ENCODE results near the gene CTNND2.

- no peak for TF ChIP-seq POLR2AphosphoS5 (IDR thresholded peaks at IDR 0.05; ENCODE audit: low read depth, low read length)
- no peak for TF ChIP-seq YY1 (IDR thresholded peaks at IDR 0.05; ENCODE audit: low read depth)
- no peak for TF ChIP-seq GABPA (IDR thresholded peaks at IDR 0.05; ENCODE audit: low read depth)
- TF ChIP-seq CTCF (IDR thresholded peaks at IDR 0.05), result no peak
- TF ChIP-seq USF1 (IDR thresholded peaks at IDR 0.05; ENCODE audit: borderline replicate concordance, low read depth), result no peak
Measured at GRCh38 chr5:11146171-11146570, 758.1 kb downstream of the CTNND2 start.

Data from SK-N-SH (cell line).